HepG2 (cell line): Measurements from ENCODE around the gene CKAP5. TPM values are rescaled to one million over a fixed set of nuclear protein-coding genes. Genes with fewer than 3 reads are reported as not detected.

Experiments used
- ATAC-seq: fragments of 200-7000 bp; cut with Tn5 transposase; 3 replicates; pipeline ENCODE4 v1.9.1; 2020; ENCODE audit warnings: mild to moderate bottlenecking, moderate library complexity
- BruUV-seq: library from RNA; stranded (reverse); fragments of 400-500 nt; replicated peaks from 2 replicates; lab custom pipeline; 2021; lab: Mats Ljungman, UMichigan
- CTCF ChIA-PET: fragments of 300-600 bp; formaldehyde crosslinking; extraction: SDS; loops from one replicate; lab custom pipeline; 2021; ENCODE audit warnings: low total read pairs, inconsistent platforms, low intra/inter-chr PET ratio; lab: Yijun Ruan, JAX
- POLR2A ChIA-PET: fragments of 350-600 bp; sonication (Branson Sonifier 250); formaldehyde crosslinking; loops from one replicate; lab custom pipeline; 2020; ENCODE audit warnings: antibody characterized with exemption, inconsistent platforms; lab: Yijun Ruan, JAX
- DNase-seq: peaks from one replicate; pipeline ENCODE4 v3.0.0-alpha.2; 2015; ENCODE audit warnings: low spot score
- FAIRE-seq: peaks from 3 replicates; lab custom pipeline; 2011; peaks lifted over from hg19 to GRCh38; lab: Jason Lieb, UNC
- H2AFZ ChIP-seq: one replicate; pipeline ENCODE4 v1.6.1; 2011; ENCODE audit warnings: low read length, inconsistent platforms
- H3K27ac ChIP-seq: fragments of 300-600 bp; 3 replicates; pipeline ENCODE4 v1.8.0; 2011; ENCODE audit warnings: mixed run types, mild to moderate bottlenecking, mixed read lengths, low read length, inconsistent platforms; ENCODE audit not compliant: insufficient read depth; ENCODE audit errors: extremely low read length
- H3K27me3 ChIP-seq, 2 experiments: fragments of 200-600 bp in 1 of 2; 2 replicates in 1 of 2; 3 replicates in 1 of 2; pipeline versions ENCODE4 v1.6.0 to v1.8.0; 2011; ENCODE audit warnings: low read length in 2 of 2, mild to moderate bottlenecking in 2 of 2, moderate library complexity in 2 of 2, inconsistent platforms in 1 of 2; ENCODE audit not compliant: insufficient read depth in 2 of 2, control insufficient read depth in 1 of 2
- H3K36me3 ChIP-seq, 2 experiments: fragments of 200-600 bp in 1 of 2; replicated peaks in 1 of 2; 2 replicates in 1 of 2; 3 replicates in 1 of 2; pipeline versions ENCODE4 v1.5.1 to v1.8.0; 2011; ENCODE audit warnings: low read length in 2 of 2, inconsistent platforms in 1 of 2; ENCODE audit not compliant: insufficient read depth in 2 of 2, control insufficient read depth in 1 of 2
- H3K4me1 ChIP-seq: 2 replicates; pipeline ENCODE4 v1.5.1; 2012; ENCODE audit warnings: low read length, inconsistent platforms; ENCODE audit not compliant: insufficient read depth
- H3K4me2 ChIP-seq: 2 replicates; pipeline ENCODE4 v1.6.0; 2011; ENCODE audit warnings: low read depth, low read length, inconsistent platforms
- H3K4me3 ChIP-seq, 3 experiments: fragments of 200-600 bp in 1 of 3; sonication (generic), shearing (Covaris generic) in 1 of 3; replicated peaks in 1 of 3; 2 replicates each; pipeline ENCODE4 v1.5.1; 2011 to 2016; ENCODE audit warnings: low read length in 3 of 3, inconsistent platforms in 2 of 3, low read depth in 2 of 3, mild to moderate bottlenecking in 2 of 3, control low read depth in 1 of 3, mixed read lengths in 1 of 3; ENCODE audit not compliant: insufficient read depth in 1 of 3
- H3K79me2 ChIP-seq: one replicate; pipeline ENCODE4 v1.6.1; 2011; ENCODE audit warnings: low read length, inconsistent platforms; ENCODE audit not compliant: insufficient read depth
- H3K9ac ChIP-seq: 2 replicates; pipeline ENCODE4 v1.6.0; 2011; ENCODE audit warnings: mild to moderate bottlenecking, low read depth, low read length, inconsistent platforms; ENCODE audit not compliant: insufficient read depth
- H3K9me3 ChIP-seq: 2 replicates; pipeline ENCODE4 v1.5.1; 2012; ENCODE audit warnings: mild to moderate bottlenecking, low read length
- H4K20me1 ChIP-seq: 2 replicates; pipeline ENCODE4 v1.6.0; 2011; ENCODE audit warnings: inconsistent platforms, mild to moderate bottlenecking, low read length, moderate library complexity; ENCODE audit not compliant: insufficient read depth
- CBX2 ChIP-seq, 2 experiments: fragments of 200-600 bp in 1 of 2; sonication (generic); formaldehyde crosslinking in 1 of 2; IDR thresholded peaks; 2 replicates each; pipeline versions ENCODE4 v1.7.0 to v1.8.1; 2018 to 2022; ENCODE audit warnings: low read depth in 2 of 2, low read length in 1 of 2, mild to moderate bottlenecking in 1 of 2, missing genetic modification reagents in 1 of 2
- JUN ChIP-seq: sonication (generic); formaldehyde crosslinking; IDR thresholded peaks from 2 replicates; pipeline ENCODE4 v1.4.0; 2020; ENCODE audit warnings: mild to moderate bottlenecking, missing genetic modification reagents
- MEIS1 ChIP-seq: sonication (generic); formaldehyde crosslinking; IDR thresholded peaks from 2 replicates; pipeline ENCODE4 v1.9.0; 2021; ENCODE audit warnings: mild to moderate bottlenecking, missing genetic modification reagents, moderate library complexity, borderline replicate concordance
- NCOA1 ChIP-seq: sonication (generic); formaldehyde crosslinking; IDR thresholded peaks from 2 replicates; pipeline ENCODE4 v1.9.0; 2021; ENCODE audit warnings: missing genetic modification reagents
- PBX2 ChIP-seq: IDR thresholded peaks from 2 replicates; pipeline ENCODE4 v1.6.1; 2016; ENCODE audit warnings: control low read depth
- RFXAP ChIP-seq: sonication (generic); formaldehyde crosslinking; IDR thresholded peaks from 2 replicates; pipeline ENCODE4 v1.4.0; 2020; ENCODE audit warnings: missing genetic modification reagents, borderline replicate concordance
- ZNF121 ChIP-seq: sonication (generic); formaldehyde crosslinking; IDR thresholded peaks from 2 replicates; pipeline ENCODE4 v1.5.0; 2020; ENCODE audit warnings: mild to moderate bottlenecking, missing genetic modification reagents
- ZNF724P ChIP-seq: sonication (generic); formaldehyde crosslinking; IDR thresholded peaks from 2 replicates; pipeline ENCODE4 v1.8.0; 2022; ENCODE audit warnings: missing genetic modification reagents, borderline replicate concordance
- ZNF737 ChIP-seq: sonication (generic); formaldehyde crosslinking; IDR thresholded peaks from 2 replicates; pipeline ENCODE4 v1.5.0; 2020; ENCODE audit warnings: missing genetic modification reagents, mild to moderate bottlenecking, borderline replicate concordance
- WGBS: methylation state at CpG from one replicate; pipeline ENCODE4 v1.1.6; 2017; ENCODE audit warnings: low lambda C conversion rate; 5-methylcytosine and 5-hydroxymethylcytosine counted together
- in situ Hi-C: cut with HindIII; loops from 2 replicates; pipeline ENCODE4 v1.10.0; 2017; ENCODE audit warnings: low pct_unique_long_range_greater_than_20kb; ENCODE audit not compliant: extremely low pct_ligation_motif_present
- intact Hi-C: fragments of 100-400 bp; cut with micrococcal nuclease; formaldehyde crosslinking; loops from one replicate; pipeline ENCODE4 v1.10.0; 2022; ENCODE audit not compliant: unreplicated experiment
- polyA plus RNA-seq, 8 experiments: library from polyadenylated mRNA; depleted of rRNA in 3 of 8; stranded (reverse) in 7 of 8; unstranded in 1 of 8; fragments of >200 nt; fragmentation: Illumina TruSeq in 4 of 8; extraction: Trizol in 4 of 8; gene quantifications; 2 replicates each; pipeline versions ENCODE4 v1.2.1 to v1.2.3, GENCODE V29; 2011 to 2016; ENCODE audit warnings: low read depth in 4 of 8, missing spikeins in 1 of 8, mixed read lengths in 1 of 8; ENCODE audit not compliant: insufficient read depth in 1 of 8
- total RNA-seq, 5 experiments: library from RNA; depleted of rRNA; stranded (reverse); fragments of >200 nt; fragmentation: Illumina TruSeq; extraction: Trizol; gene quantifications; 2 replicates each; pipeline ENCODE4 v1.2.3, GENCODE V29; 2016; ENCODE audit warnings: low read depth in 1 of 5
- TF ChIP-seq, protein P1 (sequence below): sonication (generic); formaldehyde crosslinking; IDR thresholded peaks from 2 replicates; pipeline ENCODE4 v1.5.1; 2020; ENCODE audit warnings: mild to moderate bottlenecking, missing genetic modification reagents, borderline replicate concordance
- TF ChIP-seq, protein P2 (sequence below): IDR thresholded peaks from 2 replicates; pipeline ENCODE4 v1.6.1; 2018; ENCODE audit warnings: missing genetic modification reagents

The CKAP5 gene
- total and polyA plus RNA-seq, 2 of the 13 experiments (the other 11 are each of a cell fraction or from before 2014, with no cell fraction given) = 79.2 to 103 TPM

- no peak for ATAC-seq
- H3K27me3 ChIP-seq = no peaks in the 10 kb centered on the region
- no peak overlapping the region for H3K9ac ChIP-seq
- H3K4me3 ChIP-seq = no peak overlapping the region
- no peaks in the 10 kb centered on the region for H4K20me1 ChIP-seq
- DNase-seq = no peak
- no peak overlapping the region for H3K4me2 ChIP-seq
- BruUV-seq = no TSS peak
- in situ Hi-C loops = no loop called here
- H3K36me3 ChIP-seq = peaks cover 19 to 46% of the 10 kb centered on the region in 2 experiments
- FAIRE-seq = no peak
- CTCF ChIA-PET = no interaction called here
- no peak overlapping the region for H2AFZ ChIP-seq
- intact Hi-C loops = no loop called here
- H3K27ac ChIP-seq = no peak overlapping the region
- 98% methylated on average over 14 of the region's 16 CpGs for WGBS
- H3K9me3 ChIP-seq = no peaks in the 10 kb centered on the region
- H3K79me2 ChIP-seq = no peaks in the 10 kb centered on the region
- no peaks in the 10 kb centered on the region for H3K4me1 ChIP-seq
- POLR2A ChIA-PET = no interaction called here
- TF ChIP-seq PBX2 (CRISPR knock-in tag) = no peak
- no peak for TF ChIP-seq NCOA1 (CRISPR knock-in tag)
- TF ChIP-seq, protein P1, sequence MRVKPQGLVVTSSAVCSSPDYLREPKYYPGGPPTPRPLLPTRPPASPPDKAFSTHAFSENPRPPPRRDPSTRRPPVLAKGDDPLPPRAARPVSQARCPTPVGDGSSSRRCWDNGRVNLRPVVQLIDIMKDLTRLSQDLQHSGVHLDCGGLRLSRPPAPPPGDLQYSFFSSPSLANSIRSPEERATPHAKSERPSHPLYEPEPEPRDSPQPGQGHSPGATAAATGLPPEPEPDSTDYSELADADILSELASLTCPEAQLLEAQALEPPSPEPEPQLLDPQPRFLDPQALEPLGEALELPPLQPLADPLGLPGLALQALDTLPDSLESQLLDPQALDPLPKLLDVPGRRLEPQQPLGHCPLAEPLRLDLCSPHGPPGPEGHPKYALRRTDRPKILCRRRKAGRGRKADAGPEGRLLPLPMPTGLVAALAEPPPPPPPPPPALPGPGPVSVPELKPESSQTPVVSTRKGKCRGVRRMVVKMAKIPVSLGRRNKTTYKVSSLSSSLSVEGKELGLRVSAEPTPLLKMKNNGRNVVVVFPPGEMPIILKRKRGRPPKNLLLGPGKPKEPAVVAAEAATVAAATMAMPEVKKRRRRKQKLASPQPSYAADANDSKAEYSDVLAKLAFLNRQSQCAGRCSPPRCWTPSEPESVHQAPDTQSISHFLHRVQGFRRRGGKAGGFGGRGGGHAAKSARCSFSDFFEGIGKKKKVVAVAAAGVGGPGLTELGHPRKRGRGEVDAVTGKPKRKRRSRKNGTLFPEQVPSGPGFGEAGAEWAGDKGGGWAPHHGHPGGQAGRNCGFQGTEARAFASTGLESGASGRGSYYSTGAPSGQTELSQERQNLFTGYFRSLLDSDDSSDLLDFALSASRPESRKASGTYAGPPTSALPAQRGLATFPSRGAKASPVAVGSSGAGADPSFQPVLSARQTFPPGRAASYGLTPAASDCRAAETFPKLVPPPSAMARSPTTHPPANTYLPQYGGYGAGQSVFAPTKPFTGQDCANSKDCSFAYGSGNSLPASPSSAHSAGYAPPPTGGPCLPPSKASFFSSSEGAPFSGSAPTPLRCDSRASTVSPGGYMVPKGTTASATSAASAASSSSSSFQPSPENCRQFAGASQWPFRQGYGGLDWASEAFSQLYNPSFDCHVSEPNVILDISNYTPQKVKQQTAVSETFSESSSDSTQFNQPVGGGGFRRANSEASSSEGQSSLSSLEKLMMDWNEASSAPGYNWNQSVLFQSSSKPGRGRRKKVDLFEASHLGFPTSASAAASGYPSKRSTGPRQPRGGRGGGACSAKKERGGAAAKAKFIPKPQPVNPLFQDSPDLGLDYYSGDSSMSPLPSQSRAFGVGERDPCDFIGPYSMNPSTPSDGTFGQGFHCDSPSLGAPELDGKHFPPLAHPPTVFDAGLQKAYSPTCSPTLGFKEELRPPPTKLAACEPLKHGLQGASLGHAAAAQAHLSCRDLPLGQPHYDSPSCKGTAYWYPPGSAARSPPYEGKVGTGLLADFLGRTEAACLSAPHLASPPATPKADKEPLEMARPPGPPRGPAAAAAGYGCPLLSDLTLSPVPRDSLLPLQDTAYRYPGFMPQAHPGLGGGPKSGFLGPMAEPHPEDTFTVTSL (CRISPR knock-in tag) = no peak
- TF ChIP-seq, protein P2, sequence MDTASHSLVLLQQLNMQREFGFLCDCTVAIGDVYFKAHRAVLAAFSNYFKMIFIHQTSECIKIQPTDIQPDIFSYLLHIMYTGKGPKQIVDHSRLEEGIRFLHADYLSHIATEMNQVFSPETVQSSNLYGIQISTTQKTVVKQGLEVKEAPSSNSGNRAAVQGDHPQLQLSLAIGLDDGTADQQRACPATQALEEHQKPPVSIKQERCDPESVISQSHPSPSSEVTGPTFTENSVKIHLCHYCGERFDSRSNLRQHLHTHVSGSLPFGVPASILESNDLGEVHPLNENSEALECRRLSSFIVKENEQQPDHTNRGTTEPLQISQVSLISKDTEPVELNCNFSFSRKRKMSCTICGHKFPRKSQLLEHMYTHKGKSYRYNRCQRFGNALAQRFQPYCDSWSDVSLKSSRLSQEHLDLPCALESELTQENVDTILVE (CRISPR knock-in tag) = no peak
- TF ChIP-seq MEIS1 = no peak
- no peak for TF ChIP-seq CBX2 (IDR thresholded peaks at IDR 0.05; ENCODE audit: low read depth, low read length)
- TF ChIP-seq CBX2 (CRISPR knock-in tag; IDR thresholded peaks at IDR 0.05; ENCODE audit: low read depth) = no peak
- no peak for TF ChIP-seq ZNF737
- no peak for TF ChIP-seq ZNF121
- no peak for TF ChIP-seq ZNF724P (CRISPR knock-in tag)
- no peak for TF ChIP-seq JUN (CRISPR knock-in tag)
- TF ChIP-seq RFXAP (CRISPR knock-in tag) = no peak
Observed at GRCh38 chr11:46894506-46894905, 48.4 kb upstream of the CKAP5 start.
